K562 (cell line): ENCODE measurements around the gene RHEB. TPM values are rescaled to one million over a fixed set of nuclear protein-coding genes. Genes with fewer than 3 reads are reported as not detected.

Source experiments
- ATAC-seq: fragments of 200-7000 bp; cut with Tn5 transposase; 3 replicates; pipeline ENCODE4 v1.9.1; 2020; ENCODE audit warnings: moderate library complexity
- BruUV-seq: library from RNA; stranded (reverse); fragments of 400-500 nt; replicated peaks from 2 replicates; lab custom pipeline; 2021; lab: Mats Ljungman, UMichigan
- CTCF ChIA-PET: fragments of 300-600 bp; formaldehyde crosslinking; extraction: SDS; loops from one replicate; lab custom pipeline; 2021; ENCODE audit warnings: low intra/inter-chr PET ratio; lab: Yijun Ruan, JAX
- POLR2A ChIA-PET: fragments of 300-600, 350-650 bp; sonication (Branson Sonifier 250); formaldehyde crosslinking; extraction: SDS; loops from one replicate; lab custom pipeline; 2021; ENCODE audit warnings: antibody characterized with exemption, inconsistent platforms; lab: Yijun Ruan, JAX
- DNase-seq, 4 experiments: peaks; one replicate each; pipeline versions ENCODE4 v3.0.0 to v3.0.0-alpha.2; 2011 to 2018; ENCODE audit warnings: low spot score in 3 of 4, mixed read lengths in 3 of 4; ENCODE audit errors: extremely low read depth in 1 of 4
- FAIRE-seq: peaks from 2 replicates; lab custom pipeline; 2011; peaks lifted over from hg19 to GRCh38; lab: Jason Lieb, UNC
- H2AFZ ChIP-seq: 2 replicates; pipeline ENCODE4 v1.6.0; 2011; ENCODE audit warnings: low read depth, low read length, control low read depth, inconsistent platforms
- H3K27ac ChIP-seq: fragments of 200-600 bp; 3 replicates; pipeline ENCODE4 v1.8.0; 2011; ENCODE audit warnings: low read depth, mild to moderate bottlenecking, control low read depth, inconsistent platforms, low read length, moderate library complexity, mixed read lengths; ENCODE audit errors: extremely low read depth
- H3K27me3 ChIP-seq, 2 experiments: fragments of 300-600 bp in 1 of 2; 2 replicates in 1 of 2; 3 replicates in 1 of 2; pipeline versions ENCODE4 v1.6.0 to v1.8.0; 2011; ENCODE audit warnings: inconsistent platforms in 2 of 2, low read length in 2 of 2, mild to moderate bottlenecking in 1 of 2, mixed read lengths in 1 of 2, moderate library complexity in 1 of 2; ENCODE audit not compliant: control insufficient read depth in 2 of 2, insufficient read depth in 2 of 2
- H3K36me3 ChIP-seq: fragments of 300-600 bp; 3 replicates; pipeline ENCODE4 v1.8.0; 2011; ENCODE audit warnings: mild to moderate bottlenecking, low read length, inconsistent platforms; ENCODE audit not compliant: control insufficient read depth, insufficient read depth
- H3K4me1 ChIP-seq, 2 experiments: fragments of 200-600 bp in 1 of 2; replicated peaks in 1 of 2; 2 replicates in 1 of 2; 3 replicates in 1 of 2; pipeline versions ENCODE4 v1.5.1 to v1.8.0; 2011; ENCODE audit warnings: inconsistent platforms in 2 of 2, low read length in 2 of 2, mild to moderate bottlenecking in 1 of 2, mixed read lengths in 1 of 2, moderate library complexity in 1 of 2; ENCODE audit not compliant: control insufficient read depth in 2 of 2, insufficient read depth in 2 of 2
- H3K4me2 ChIP-seq: 2 replicates; pipeline ENCODE4 v1.6.1; 2011; ENCODE audit warnings: low read length, control low read depth, inconsistent platforms, mixed read lengths; ENCODE audit not compliant: insufficient read depth
- H3K4me3 ChIP-seq: fragments of 200-600 bp; sonication (generic), shearing (Covaris generic); 2 replicates; pipeline ENCODE4 v1.5.1; 2016; ENCODE audit warnings: control low read depth, inconsistent platforms
- H3K79me2 ChIP-seq: fragments of 200-600 bp; 3 replicates; pipeline ENCODE4 v1.8.0; 2011; ENCODE audit warnings: low read length, inconsistent platforms; ENCODE audit not compliant: control insufficient read depth, insufficient read depth
- H3K9ac ChIP-seq, 2 experiments: 2 replicates each; pipeline versions ENCODE4 v1.6.0 to v1.6.1; 2011; ENCODE audit warnings: low read depth in 2 of 2, low read length in 2 of 2, control low read depth in 1 of 2, inconsistent platforms in 1 of 2, mild to moderate bottlenecking in 1 of 2, mixed read lengths in 1 of 2; ENCODE audit not compliant: insufficient read depth in 1 of 2
- H3K9me1 ChIP-seq: one replicate; pipeline ENCODE4 v1.6.0; 2011; ENCODE audit warnings: inconsistent platforms, mild to moderate bottlenecking, low read length, moderate library complexity; ENCODE audit not compliant: control insufficient read depth, insufficient read depth
- H3K9me3 ChIP-seq: replicated peaks from 2 replicates; pipeline ENCODE4 v1.5.1; 2011; ENCODE audit warnings: low read depth, low read length, inconsistent platforms; ENCODE audit not compliant: control insufficient read depth, insufficient read depth
- H4K20me1 ChIP-seq: replicated peaks from 2 replicates; pipeline ENCODE4 v1.6.1; 2011; ENCODE audit warnings: low read length, inconsistent platforms, mixed read lengths; ENCODE audit not compliant: control insufficient read depth, insufficient read depth
- AFF1 ChIP-seq, 2 experiments: fragments of 450-650 bp; IDR thresholded peaks; 2 replicates each; pipeline ENCODE4 v1.6.1; 2018; ENCODE audit warnings: mild to moderate bottlenecking in 2 of 2, low read depth in 1 of 2; ENCODE audit not compliant: partially characterized antibody in 2 of 2
- ATF3 ChIP-seq, 2 experiments: fragments of 450-650 bp in 1 of 2; sonication (generic) in 1 of 2; formaldehyde crosslinking in 1 of 2; IDR thresholded peaks in 1 of 2; conservative IDR thresholded peaks in 1 of 2; 2 replicates each; pipeline versions ENCODE4 v1.6.1 to v1.8.1; 2016 to 2023; ENCODE audit warnings: mild to moderate bottlenecking in 2 of 2, moderate library complexity in 2 of 2, inconsistent platforms in 1 of 2, missing genetic modification reagents in 1 of 2
- CCAR2 ChIP-seq: fragments of 200-400 bp; formaldehyde crosslinking; IDR thresholded peaks from 2 replicates; pipeline ENCODE4 v1.6.1; 2017; ENCODE audit warnings: mild to moderate bottlenecking, low read depth, low read length
- FOXA3 ChIP-seq, 2 experiments: fragments of 450-650 bp in 1 of 2; sonication (generic) in 1 of 2; formaldehyde crosslinking; IDR thresholded peaks in 1 of 2; conservative IDR thresholded peaks in 1 of 2; 2 replicates each; pipeline versions ENCODE4 v1.4.0 to v1.8.0; 2020 to 2022; ENCODE audit warnings: mild to moderate bottlenecking in 2 of 2, missing genetic modification reagents in 1 of 2
- GATAD2B ChIP-seq: fragments of 450-650 bp; IDR thresholded peaks from 2 replicates; pipeline ENCODE4 v1.6.1; 2017; ENCODE audit warnings: mild to moderate bottlenecking, borderline replicate concordance
- ZFP91 ChIP-seq: sonication (generic); formaldehyde crosslinking; IDR thresholded peaks from 2 replicates; pipeline ENCODE4 v1.8.0; 2022; ENCODE audit warnings: mild to moderate bottlenecking, missing genetic modification reagents
- ZNF316 ChIP-seq: fragments of 450-650 bp; IDR thresholded peaks from 2 replicates; pipeline ENCODE4 v1.6.1; 2016
- ZNF395 ChIP-seq: fragments of 200-800 bp; sonication (Bioruptor generic); IDR thresholded peaks from 2 replicates; pipeline ENCODE4 v1.6.1; 2017; ENCODE audit warnings: missing genetic modification characterization, missing compliant biosample characterization
- ZNF449 ChIP-seq: fragments of 250-450 bp; sonication (Bioruptor Pico); IDR thresholded peaks from 2 replicates; pipeline ENCODE4 v1.8.0; 2022; ENCODE audit warnings: moderate library complexity, mild to moderate bottlenecking, inconsistent platforms
- ZNF507 ChIP-seq: conservative IDR thresholded peaks from 2 replicates; pipeline ENCODE4 v1.6.1; 2017; ENCODE audit warnings: missing genetic modification characterization, missing compliant biosample characterization
- ZNF75A ChIP-seq: fragments of 450-650 bp; formaldehyde crosslinking; IDR thresholded peaks from 2 replicates; pipeline ENCODE4 v1.4.0; 2020; ENCODE audit warnings: mild to moderate bottlenecking
- WGBS: fragments of 100-300 bp; shearing (Covaris generic); methylation state at CpG from one replicate; pipeline ENCODE4 v1.1.6; 2016; ENCODE audit warnings: low coverage, mixed read lengths; ENCODE audit not compliant: insufficient coverage; ENCODE audit errors: missing lambda C conversion rate; 5-methylcytosine and 5-hydroxymethylcytosine counted together
- in situ Hi-C: fragments of 300-500 bp; cut with MboI; formaldehyde crosslinking; loops from 4 replicates; pipeline ENCODE4 v1.15.0; 2018; ENCODE audit warnings: inconsistent platforms, mixed read lengths
- intact Hi-C: fragments of 100-400 bp; cut with micrococcal nuclease; formaldehyde crosslinking; loops from 2 replicates; pipeline ENCODE4 v1.14.2; 2022
- polyA plus RNA-seq, 8 experiments: library from polyadenylated mRNA; depleted of rRNA in 4 of 8; stranded (reverse) in 5 of 8; unstranded in 3 of 8; fragments of >200 nt; fragmentation: Nextera tagmentation in 2 of 8; fragmentation: Illumina TruSeq in 1 of 8; extraction: Ambion mirVana in 2 of 8; extraction: Trizol in 1 of 8; gene quantifications; 2 replicates each; pipeline versions ENCODE4 v1.2.1 to v1.2.3, GENCODE V29; 2011 to 2014; ENCODE audit warnings: inconsistent platforms in 1 of 8, missing spikeins in 1 of 8
- total RNA-seq, 7 experiments: library from RNA; depleted of rRNA in 6 of 7; stranded (reverse); fragments of >200 nt in 6 of 7; fragmentation: Illumina TruSeq in 2 of 7; extraction: Trizol in 2 of 7; gene quantifications; 2 replicates each; pipeline versions ENCODE4 v1.2.1 to v1.2.3, GENCODE V29; 2011 to 2021; ENCODE audit warnings: low replicate concordance in 1 of 7

RHEB gene
- total and polyA plus RNA-seq, 9 of the 15 experiments (the other 6 are each of a cell fraction or from before 2014, with no cell fraction given) = 28.5 to 249 (median 182) TPM

- FAIRE-seq = no peak
- TF ChIP-seq ZNF449 (CRISPR knock-in tag) (no peak), ZNF316 (peak; percentile 98), ZNF507 (tag) (no peak), ZFP91 (CRISPR knock-in tag) (no peak), FOXA3 (CRISPR knock-in tag; conservative IDR thresholded peaks at IDR 0.05 in 1 of 2, IDR thresholded peaks at IDR 0.05 in 1 of 2) (0 out of 4 replicates have a peak, but pooled peaks of 1 of the 2 experiments have one; percentile 8), ATF3 (IDR thresholded peaks at IDR 0.05) (no peak), ATF3 (CRISPR knock-in tag; conservative IDR thresholded peaks at IDR 0.05) (no peak), CCAR2 (no peak), AFF1 (IDR thresholded peaks at IDR 0.05; ENCODE audit: low read depth in 1 of 2, partially characterized antibody in 2 of 2) (no peak), ZNF395 (CRISPR knock-in tag) (0 out of 2 replicates have a peak, but pooled peaks have one; percentile 23), ZNF75A (CRISPR knock-in tag) (no peak), GATAD2B (0 out of 2 replicates have a peak, but pooled peaks have one; percentile 37)
Observed at GRCh38 chr7:151505433-151505832, 14.3 kb downstream of the RHEB start.

More at GRCh38 chr7:151505433-151505832, 14.3 kb downstream of the RHEB start:
- POLR2A ChIA-PET = interaction anchor here (0.6 to 6.2 kb wide), 5 partner anchors 8 to 21 kb away, joined by 3 to 71 read pairs (median 5); partner anchors contain the start of gene RHEB
- intact Hi-C loops (no loop called here), in situ Hi-C loops (no loop called here)
- H3K36me3 ChIP-seq = peaks cover 9% of the 10 kb centered on the region
- peaks cover 100% of the 10 kb centered on the region for H3K79me2 ChIP-seq
- H3K4me1 ChIP-seq = peaks cover 10 to 23% of the 10 kb centered on the region in 2 experiments; a peak in 4 of 5 replicates
- 31% methylated on average over 2 of the region's 2 CpGs for WGBS
- H3K9me3 ChIP-seq = no peaks in the 10 kb centered on the region
- CTCF ChIA-PET = no interaction called here
- ATAC-seq (peak; percentile 12; the same call in 1 of the 3 replicates), DNase-seq (no peak)
- peak overlapping the region; percentile 4; the same call in 1 of the 3 replicates for H3K27ac ChIP-seq
- peaks cover 56% of the 10 kb centered on the region for H4K20me1 ChIP-seq
- no peaks in the 10 kb centered on the region for H3K27me3 ChIP-seq
- no peak overlapping the region; the same call in 1 of the 2 replicates for H3K4me2 ChIP-seq
- BruUV-seq = no TSS peak
- no peak overlapping the region for H3K4me3 ChIP-seq
- no peak overlapping the region for H2AFZ ChIP-seq
- peaks cover 19% of the 10 kb centered on the region for H3K9me1 ChIP-seq
- H3K9ac ChIP-seq = no peak overlapping the region
